HCT116 (cell line): ENCODE measurements around the gene GNGT2. TPM values are rescaled to one million over a fixed set of nuclear protein-coding genes. Genes with fewer than 3 reads are reported as not detected.

ENCODE experiments used
- ATAC-seq: fragments of 200-7000 bp; cut with Tn5 transposase; 2 replicates; pipeline ENCODE4 v1.9.1; 2020; ENCODE audit warnings: mild to moderate bottlenecking, moderate library complexity
- BruUV-seq: library from RNA; stranded (reverse); fragments of 400-500 nt; replicated peaks from 2 replicates; lab custom pipeline; 2021; lab: Mats Ljungman, UMichigan
- CTCF ChIA-PET: fragments of 300-600 bp; sonication (Branson Sonifier 250); formaldehyde crosslinking; loops from one replicate; lab custom pipeline; 2021; ENCODE audit warnings: antibody characterized with exemption; lab: Charles Lee
- POLR2A ChIA-PET: fragments of 300-600, 350-600 bp; sonication (Branson Sonifier 250); formaldehyde crosslinking; loops from one replicate; lab custom pipeline; 2021; ENCODE audit warnings: antibody characterized with exemption; lab: Charles Lee
- RAD21 ChIA-PET, 2 experiments: fragments of 300-600 bp; sonication (Branson Sonifier 250); formaldehyde crosslinking; loops; one replicate each; lab custom pipeline; 2023; ENCODE audit warnings: low total read pairs in 2 of 2; ENCODE audit not compliant: uncharacterized antibody in 2 of 2, unreplicated experiment in 2 of 2, low non-redundant PET in 1 of 2; lab: Charles Lee
- DNase-seq: peaks from one replicate; pipeline ENCODE4 v3.0.0-alpha.2; 2010; ENCODE audit warnings: low read depth, low spot score
- H2AFZ ChIP-seq: fragments of 200-600 bp; shearing (Covaris generic), sonication (generic); 2 replicates; pipeline ENCODE4 v1.6.1; 2017; ENCODE audit warnings: low read depth, mixed run types, mixed read lengths, antibody characterized with exemption, low read length; ENCODE audit not compliant: poor library complexity, severe bottlenecking
- H3K27ac ChIP-seq: 2 replicates; pipeline ENCODE4 v1.5.1; 2012; ENCODE audit warnings: low read depth, low read length
- H3K27me3 ChIP-seq: fragments of 200-600 bp; sonication (generic); 2 replicates; pipeline ENCODE4 v1.6.1; 2016; ENCODE audit warnings: mixed run types, low read length, mixed read lengths; ENCODE audit not compliant: insufficient read depth
- H3K36me3 ChIP-seq, 2 experiments: fragments of 200-500 bp in 1 of 2; fragments of 200-600 bp in 1 of 2; sonication (Bioruptor generic) in 1 of 2; sonication (generic) in 1 of 2; 2 replicates each; pipeline versions ENCODE4 v1.5.1 to v1.6.1; 2014 to 2016; ENCODE audit warnings: low read length in 2 of 2, inconsistent platforms in 1 of 2, mixed read lengths in 1 of 2, mixed run types in 1 of 2; ENCODE audit not compliant: insufficient read depth in 2 of 2, control insufficient read depth in 1 of 2
- H3K4me1 ChIP-seq, 2 experiments: fragments of 200-600 bp in 1 of 2; sonication (generic) in 1 of 2; 2 replicates each; pipeline versions ENCODE4 v1.5.1 to v1.6.1; 2012 to 2017; ENCODE audit warnings: low read length in 2 of 2, inconsistent platforms in 1 of 2, mild to moderate bottlenecking in 1 of 2, mixed read lengths in 1 of 2, mixed run types in 1 of 2, moderate library complexity in 1 of 2; ENCODE audit not compliant: insufficient read depth in 2 of 2, control insufficient read depth in 1 of 2
- H3K4me2 ChIP-seq: fragments of 200-600 bp; sonication (generic); 2 replicates; pipeline ENCODE4 v1.6.1; 2017; ENCODE audit warnings: mixed run types, low read length, mixed read lengths
- H3K4me3 ChIP-seq, 2 experiments: fragments of 200-600 bp in 1 of 2; sonication (generic) in 1 of 2; replicated peaks in 1 of 2; 2 replicates each; pipeline ENCODE4 v1.5.1; 2011 to 2016; ENCODE audit warnings: low read length in 2 of 2, control low read depth in 1 of 2, low read depth in 1 of 2, mild to moderate bottlenecking in 1 of 2, mixed read lengths in 1 of 2, mixed run types in 1 of 2
- H3K79me2 ChIP-seq: fragments of 200-600 bp; sonication (generic); 2 replicates; pipeline ENCODE4 v1.6.1; 2017; ENCODE audit warnings: mild to moderate bottlenecking, mixed run types, low read length, moderate library complexity, mixed read lengths; ENCODE audit not compliant: insufficient read depth
- H3K9ac ChIP-seq: fragments of 200-600 bp; sonication (generic); 2 replicates; pipeline ENCODE4 v1.6.1; 2016; ENCODE audit warnings: low read length, mixed read lengths
- H3K9me2 ChIP-seq: fragments of 200-600 bp; sonication (generic), shearing (Covaris generic); 2 replicates; pipeline ENCODE4 v1.6.1; 2017; ENCODE audit warnings: mixed run types, mild to moderate bottlenecking, moderate library complexity; ENCODE audit not compliant: insufficient read depth
- H3K9me3 ChIP-seq, 2 experiments: fragments of 200-500 bp in 1 of 2; fragments of 200-600 bp in 1 of 2; sonication (Bioruptor generic) in 1 of 2; sonication (generic) in 1 of 2; 2 replicates each; pipeline ENCODE4 v1.6.1; 2014 to 2017; ENCODE audit warnings: low read length in 2 of 2, mixed read lengths in 2 of 2, inconsistent platforms in 1 of 2, low read depth in 1 of 2, mild to moderate bottlenecking in 1 of 2, mixed run types in 1 of 2, moderate library complexity in 1 of 2; ENCODE audit not compliant: control insufficient read depth in 1 of 2, insufficient read depth in 1 of 2
- H4K20me1 ChIP-seq: fragments of 200-600 bp; sonication (generic), shearing (Covaris generic); 2 replicates; pipeline ENCODE4 v1.6.1; 2017; ENCODE audit warnings: mixed run types, mild to moderate bottlenecking, moderate library complexity; ENCODE audit not compliant: insufficient read depth
- EGR1 ChIP-seq: IDR thresholded peaks from 2 replicates; pipeline ENCODE4 v1.6.1; 2012; ENCODE audit warnings: low read depth
- SP1 ChIP-seq: IDR thresholded peaks from 2 replicates; pipeline ENCODE4 v1.6.1; 2012; ENCODE audit warnings: low read depth
- YY1 ChIP-seq: IDR thresholded peaks from 2 replicates; pipeline ENCODE4 v1.6.1; 2011; ENCODE audit warnings: low read length, low read depth, moderate library complexity, mild to moderate bottlenecking; ENCODE audit not compliant: insufficient replicate concordance; ENCODE audit errors: extremely low read depth
- intact Hi-C: fragments of 100-400 bp; cut with micrococcal nuclease; formaldehyde crosslinking; loops from 2 replicates; pipeline ENCODE4 v1.10.0; 2022
- total RNA-seq: library from RNA; stranded (reverse); gene quantifications from one replicate; pipeline ENCODE4 v1.2.1, GENCODE V29; 2021; ENCODE audit not compliant: unreplicated experiment
- TF ChIP-seq, protein P1 (sequence below): IDR thresholded peaks from 2 replicates; pipeline ENCODE4 v1.6.1; 2012

Gene GNGT2
- total RNA-seq, 1 experiment from 2014 or later: not detected

DNA sequence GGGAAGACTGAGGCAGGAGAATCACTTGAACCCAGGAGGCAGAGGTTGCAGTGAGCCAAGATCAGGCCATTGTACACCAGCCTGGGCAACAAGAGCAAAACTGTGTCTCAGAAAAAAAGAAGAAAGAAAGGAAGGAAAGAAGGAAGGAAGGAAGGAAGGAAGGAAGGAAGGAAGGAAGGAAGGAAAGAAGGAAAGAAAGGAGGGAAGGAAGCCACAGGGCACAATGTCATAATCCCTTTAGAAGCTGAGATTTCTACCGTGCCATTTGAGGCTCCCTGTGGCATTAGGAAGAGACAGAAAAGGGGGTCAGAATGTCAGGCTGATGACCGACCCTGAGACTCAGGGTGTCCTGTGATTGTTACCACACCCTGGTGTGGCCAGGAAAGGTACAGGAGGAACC is 6.6 kb downstream of the GNGT2 start:
- H3K4me3 ChIP-seq: no peak overlapping the region
- H4K20me1 ChIP-seq: no peaks in the 10 kb centered on the region
- no peak overlapping the region for H2AFZ ChIP-seq
- ChIA-PET CTCF (interaction anchor here (1.5 kb wide), 1 partner anchor 24 kb away, joined by 3 read pairs; no protein-coding TSS in a partner anchor), POLR2A (no interaction called here), RAD21 (no interaction called here)
- peaks cover 0 to under 1% of the 10 kb centered on the region in 2 experiments; a peak in 1 of 4 replicates for H3K4me1 ChIP-seq
- no peaks in the 10 kb centered on the region for H3K79me2 ChIP-seq
- no peaks in the 10 kb centered on the region for H3K36me3 ChIP-seq
- no peak overlapping the region for H3K9ac ChIP-seq
- no peak for DNase-seq
- H3K27me3 ChIP-seq: peaks cover 4% of the 10 kb centered on the region; the same call in 1 of the 2 replicates
- BruUV-seq: no TSS peak
- no peak overlapping the region for H3K4me2 ChIP-seq
- ATAC-seq: no peak
- H3K9me2 ChIP-seq: no peaks in the 10 kb centered on the region; the same call in 1 of the 2 replicates
- TF ChIP-seq YY1 (no peak), SP1 (no peak)
- TF ChIP-seq, protein P1, sequence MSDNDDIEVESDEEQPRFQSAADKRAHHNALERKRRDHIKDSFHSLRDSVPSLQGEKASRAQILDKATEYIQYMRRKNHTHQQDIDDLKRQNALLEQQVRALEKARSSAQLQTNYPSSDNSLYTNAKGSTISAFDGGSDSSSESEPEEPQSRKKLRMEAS: no peak
- intact Hi-C loops: no loop called here
- no peaks in the 10 kb centered on the region for H3K9me3 ChIP-seq
- H3K27ac ChIP-seq: no peak overlapping the region

DNA sequence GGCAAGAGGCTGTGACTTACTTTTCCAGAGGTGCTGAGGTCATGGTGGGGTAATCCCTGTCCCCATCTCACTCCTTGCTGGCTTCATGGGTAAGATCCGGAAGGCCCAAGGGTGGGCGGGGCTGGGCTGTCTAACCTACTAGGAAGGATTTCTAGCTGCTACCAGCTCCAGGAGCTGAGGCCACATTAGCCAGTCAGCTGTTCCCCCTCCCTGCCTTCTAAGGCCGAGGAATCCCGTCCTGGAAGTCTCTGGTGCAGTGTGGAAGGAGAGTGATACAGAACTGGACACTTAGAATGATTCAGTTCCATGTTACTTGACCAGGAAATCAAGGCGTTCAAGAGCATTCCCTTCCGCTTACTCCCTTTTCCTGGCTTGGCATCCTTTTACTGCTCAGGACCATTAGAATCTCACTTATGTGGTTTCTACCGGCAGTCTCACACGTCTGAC is 8.9 kb downstream of the GNGT2 start:
- DNase-seq: no peak
- ChIA-PET POLR2A (no interaction called here), CTCF (no interaction called here), RAD21 (no interaction called here)
- Histone ChIP-seq H3K4me1 (peaks cover 0 to 9% of the 10 kb centered on the region in 2 experiments; a peak in 2 of 4 replicates), H2AFZ (no peak overlapping the region), H3K4me2 (no peak overlapping the region), H3K4me3 (no peak overlapping the region), H3K36me3 (no peaks in the 10 kb centered on the region), H3K9me3 (no peaks in the 10 kb centered on the region), H4K20me1 (no peaks in the 10 kb centered on the region), H3K27me3 (no peaks in the 10 kb centered on the region; the same call in 1 of the 2 replicates), H3K79me2 (no peaks in the 10 kb centered on the region), H3K27ac (no peak overlapping the region), H3K9me2 (no peaks in the 10 kb centered on the region; the same call in 1 of the 2 replicates), H3K9ac (no peak overlapping the region)
- no TSS peak for BruUV-seq
- ATAC-seq: no peak
- intact Hi-C loops: no loop called here
- no peak for TF ChIP-seq EGR1
